WERI-Rb-1 (cell line): ENCODE measurements around the gene TENM3.

Source experiments
- DNase-seq: peaks from one replicate; pipeline ENCODE4 v3.0.0-alpha.2; 2020
- H3K27ac ChIP-seq: fragments of 250-450 bp; sonication (Bioruptor Pico); 2 replicates; pipeline ENCODE4 v1.5.1; 2020; ENCODE audit warnings: mild to moderate bottlenecking, moderate library complexity
- H3K27me3 ChIP-seq: fragments of 250-450 bp; sonication (Bioruptor Pico); 2 replicates; pipeline ENCODE4 v1.5.1; 2021; ENCODE audit warnings: mild to moderate bottlenecking, low read depth, moderate library complexity; ENCODE audit not compliant: insufficient read depth, severe bottlenecking
- H3K36me3 ChIP-seq: fragments of 250-450 bp; sonication (Bioruptor Pico); 2 replicates; pipeline ENCODE4 v1.5.1; 2020; ENCODE audit warnings: mild to moderate bottlenecking, moderate library complexity
- H3K4me3 ChIP-seq: 2 replicates; pipeline ENCODE4 v1.5.1; 2011; ENCODE audit warnings: low read depth, mild to moderate bottlenecking, control low read depth, low read length
- H3K9me3 ChIP-seq: fragments of 250-450 bp; sonication (Bioruptor Pico); 2 replicates; pipeline ENCODE4 v1.5.1; 2021; ENCODE audit warnings: mild to moderate bottlenecking, moderate library complexity; ENCODE audit not compliant: severe bottlenecking
- CTCF ChIP-seq: IDR thresholded peaks from 2 replicates; pipeline ENCODE4 v1.5.1; 2011; ENCODE audit warnings: low read depth, mild to moderate bottlenecking, control low read depth, inconsistent platforms, low read length

The TENM3 gene

GRCh38 chr4:182421753-182422152 lies 178.6 kb downstream of the TENM3 start:
- Histone ChIP-seq H3K9me3 (no peaks in the 10 kb centered on the region), H3K36me3 (no peaks in the 10 kb centered on the region), H3K27ac (no peak overlapping the region), H3K27me3 (no peaks in the 10 kb centered on the region), H3K4me3 (no peak overlapping the region)
- no peak for DNase-seq
- TF ChIP-seq CTCF, result no peak

GRCh38 chr4:182425302-182425701 lies 182.1 kb downstream of the TENM3 start:
- TF ChIP-seq CTCF, result no peak
- Histone ChIP-seq H3K27ac (no peak overlapping the region), H3K9me3 (no peaks in the 10 kb centered on the region), H3K27me3 (no peaks in the 10 kb centered on the region), H3K36me3 (no peaks in the 10 kb centered on the region), H3K4me3 (no peak overlapping the region)
- no peak for DNase-seq

GRCh38 chr4:182426901-182427300 lies 183.7 kb downstream of the TENM3 start:
- Histone ChIP-seq H3K9me3 (no peaks in the 10 kb centered on the region), H3K27ac (no peak overlapping the region), H3K27me3 (no peaks in the 10 kb centered on the region), H3K4me3 (no peak overlapping the region), H3K36me3 (no peaks in the 10 kb centered on the region)
- no peak for DNase-seq
- no peak for TF ChIP-seq CTCF

GRCh38 chr4:182427554-182427953 lies 184.4 kb downstream of the TENM3 start:
- H3K9me3 ChIP-seq, result no peaks in the 10 kb centered on the region
- no peak for TF ChIP-seq CTCF
- DNase-seq, result no peak
- no peaks in the 10 kb centered on the region for H3K36me3 ChIP-seq
- H3K4me3 ChIP-seq, result no peak overlapping the region
- no peaks in the 10 kb centered on the region for H3K27me3 ChIP-seq
- no peak overlapping the region for H3K27ac ChIP-seq

GRCh38 chr4:182429896-182430295 lies 186.7 kb downstream of the TENM3 start:
- H3K4me3 ChIP-seq, result no peak overlapping the region
- no peaks in the 10 kb centered on the region for H3K9me3 ChIP-seq
- no peak for TF ChIP-seq CTCF
- no peak for DNase-seq
- no peaks in the 10 kb centered on the region for H3K27me3 ChIP-seq
- H3K27ac ChIP-seq, result no peak overlapping the region
- H3K36me3 ChIP-seq, result no peaks in the 10 kb centered on the region

GRCh38 chr4:182432819-182433218 lies 189.6 kb downstream of the TENM3 start:
- no peak overlapping the region for H3K4me3 ChIP-seq

More at GRCh38 chr4:182432819-182433218, 189.6 kb downstream of the TENM3 start:
- H3K27ac ChIP-seq, result no peak overlapping the region
- no peaks in the 10 kb centered on the region for H3K27me3 ChIP-seq
- TF ChIP-seq CTCF, result no peak
- DNase-seq, result no peak
- no peaks in the 10 kb centered on the region for H3K36me3 ChIP-seq
- no peaks in the 10 kb centered on the region for H3K9me3 ChIP-seq
